PFSK-1 (cell line): ENCODE data around the gene TRAPPC12.

ENCODE experiments used
- POLR2AphosphoS5 ChIP-seq: IDR thresholded peaks from 2 replicates; pipeline ENCODE4 v1.6.1; 2012; ENCODE audit warnings: low read depth, mild to moderate bottlenecking, control low read depth, low read length, moderate library complexity
- REST ChIP-seq, 2 experiments: IDR thresholded peaks; 2 replicates each; pipeline versions ENCODE4 v1.6.1 to v1.8.0; 2011 to 2012; ENCODE audit warnings: low read depth in 2 of 2, low read length in 2 of 2, control low read depth in 1 of 2, inconsistent platforms in 1 of 2, mild to moderate bottlenecking in 1 of 2, moderate library complexity in 1 of 2; ENCODE audit not compliant: insufficient read depth in 1 of 2
- SIN3A ChIP-seq: IDR thresholded peaks from 2 replicates; pipeline ENCODE4 v1.6.1; 2012; ENCODE audit warnings: mild to moderate bottlenecking, low read length, moderate library complexity, borderline replicate concordance; ENCODE audit not compliant: insufficient read depth

GRCh38 chr2:3377612-3378432 is 1.7 kb upstream of the TRAPPC12 start, which contains the start of gene EIPR1:
- TF ChIP-seq REST (IDR thresholded peaks at IDR 0.05; ENCODE audit: insufficient read depth in 1 of 2, low read depth in 2 of 2, low read length in 2 of 2): peak in 1 of 2 experiments; percentile 14; a peak in 1 of 4 replicates
- peak; percentile 81 for TF ChIP-seq POLR2AphosphoS5
- peak; percentile 76 for TF ChIP-seq SIN3A
